Spleen (tissue), 7 donors: Measurements from ENCODE around the gene UBL5.

Source experiments
- CTCF ChIP-seq, 11 experiments: fragments of 200-600 bp in 7 of 11; fragments of 450-650 bp in 4 of 11; sonication (generic) in 4 of 11; IDR thresholded peaks in 8 of 11; conservative IDR thresholded peaks in 3 of 11; 1 replicate in 7 of 11; 2 replicates in 4 of 11; pipeline versions ENCODE4 v1.4.0 to v1.8.0; 2016 to 2021; ENCODE audit warnings: antibody characterized with exemption in 11 of 11, inconsistent platforms in 4 of 11, mild to moderate bottlenecking in 1 of 11
- POLR2AphosphoS5 ChIP-seq, 3 donors: sonication (generic); formaldehyde crosslinking; IDR thresholded peaks; one replicate each; pipeline ENCODE4 v1.5.1; 2017; ENCODE audit warnings: antibody characterized with exemption in 3 of 3
- donor health status: DM: no; HTN: no; CAD: no; lungs with moderate emphysema.
- donor health status: DM: no; HTN: no; CAD: no.
- donor health status: DM: no; HTN: no; CAD: no.

GRCh38 chr19:9818175-9818733 is 9.5 kb upstream of the UBL5 start:
- TF ChIP-seq CTCF (IDR thresholded peaks at IDR 0.05 in 8 of 11, conservative IDR thresholded peaks at IDR 0.05 in 3 of 11) = no peak
- no peak for TF ChIP-seq POLR2AphosphoS5 (IDR thresholded peaks at IDR 0.05)
